Measurements from ENCODE around the gene SF3A1. TPM values are rescaled to one million over a fixed set of nuclear protein-coding genes. Genes with fewer than 3 reads are reported as not detected.
A peak's percentile ranks its signal among the peaks of the same experiment; 100 is the strongest.

SF3A1 gene
- total and polyA plus RNA-seq, 2 of the 13 experiments (the other 11 are each of a cell fraction or from before 2014, with no cell fraction given), result 10.0 to 22.0 TPM

GRCh38 chr22:30386960-30387827 is 30.5 kb upstream of the SF3A1 start, which contains the start of gene RNF215 (continued):
- TF ChIP-seq SPEN (CRISPR knock-in tag; IDR thresholded peaks at IDR 0.05; ENCODE audit: low read depth), result 0 out of 2 replicates have a peak, but pooled peaks have one; percentile 22
- no peak for TF ChIP-seq EED (CRISPR knock-in tag; IDR thresholded peaks at IDR 0.05)
- no peak for TF ChIP-seq ATM (IDR thresholded peaks at IDR 0.05; ENCODE audit: borderline replicate concordance)
- no peak for TF ChIP-seq BRF2 (CRISPR knock-in tag; IDR thresholded peaks at IDR 0.05)
- TF ChIP-seq ZNF124 (CRISPR knock-in tag; IDR thresholded peaks at IDR 0.05), result no peak
- no peak for TF ChIP-seq ZFP36L2 (CRISPR knock-in tag; IDR thresholded peaks at IDR 0.05)
- TF ChIP-seq MEF2D (CRISPR knock-in tag; IDR thresholded peaks at IDR 0.05), result no peak
- TF ChIP-seq ZNF253 (CRISPR knock-in tag; IDR thresholded peaks at IDR 0.05; ENCODE audit: borderline replicate concordance), result no peak
- no peak for TF ChIP-seq ZNF772 (CRISPR knock-in tag; IDR thresholded peaks at IDR 0.05)
- TF ChIP-seq SIN3B (IDR thresholded peaks at IDR 0.05; ENCODE audit: low read length), result no peak
- no peak for TF ChIP-seq ZNF766 (CRISPR knock-in tag; IDR thresholded peaks at IDR 0.05; ENCODE audit: borderline replicate concordance)
- TF ChIP-seq FOSL2 (CRISPR knock-in tag; IDR thresholded peaks at IDR 0.05), result no peak
- no peak for TF ChIP-seq ATF6 (CRISPR knock-in tag; conservative IDR thresholded peaks at IDR 0.05)
- TF ChIP-seq NFE2 (CRISPR knock-in tag; IDR thresholded peaks at IDR 0.05), result no peak
- no peak for TF ChIP-seq RORA (CRISPR knock-in tag; IDR thresholded peaks at IDR 0.05)
- TF ChIP-seq ZBTB20 (CRISPR knock-in tag; IDR thresholded peaks at IDR 0.05; ENCODE audit: borderline replicate concordance, low read depth), result no peak
- TF ChIP-seq CSRNP1 (CRISPR knock-in tag; IDR thresholded peaks at IDR 0.05), result 0 out of 2 replicates have a peak, but pooled peaks have one; percentile 16
- TF ChIP-seq ZNF296 (CRISPR knock-in tag; conservative IDR thresholded peaks at IDR 0.05), result no peak
- peak; percentile 54 for TF ChIP-seq SKI (IDR thresholded peaks at IDR 0.05; ENCODE audit: partially characterized antibody)
- peak; percentile 54 for TF ChIP-seq ZFX (CRISPR knock-in tag; IDR thresholded peaks at IDR 0.05; ENCODE audit: low read depth)
- TF ChIP-seq AGO2 (optimal IDR thresholded peaks at IDR 0.05; ENCODE audit: low read depth, low read length), result no peak
- 0 out of 2 replicates have a peak, but pooled peaks have one; percentile 24 for TF ChIP-seq POLR2G (IDR thresholded peaks at IDR 0.05; ENCODE audit: low read depth, low read length)
- peak; percentile 19; the same call in 1 of the 2 replicates for TF ChIP-seq RBFOX2 (IDR thresholded peaks at IDR 0.05; ENCODE audit: low read depth, low read length)
- TF ChIP-seq DBP (CRISPR knock-in tag; IDR thresholded peaks at IDR 0.05; ENCODE audit: not compliant biosample characterization), result no peak
- TF ChIP-seq CREM (IDR thresholded peaks at IDR 0.05), result no peak
- no peak for TF ChIP-seq CREM (CRISPR knock-in tag; IDR thresholded peaks at IDR 0.05)
